Measurements from ENCODE around the gene VEZF1.
"Not testable (repeated sequence)": the region's sequence is repeated elsewhere in the genome, so short reads cannot be mapped to it uniquely, and the experiment has no call there.

VEZF1 gene

DNA sequence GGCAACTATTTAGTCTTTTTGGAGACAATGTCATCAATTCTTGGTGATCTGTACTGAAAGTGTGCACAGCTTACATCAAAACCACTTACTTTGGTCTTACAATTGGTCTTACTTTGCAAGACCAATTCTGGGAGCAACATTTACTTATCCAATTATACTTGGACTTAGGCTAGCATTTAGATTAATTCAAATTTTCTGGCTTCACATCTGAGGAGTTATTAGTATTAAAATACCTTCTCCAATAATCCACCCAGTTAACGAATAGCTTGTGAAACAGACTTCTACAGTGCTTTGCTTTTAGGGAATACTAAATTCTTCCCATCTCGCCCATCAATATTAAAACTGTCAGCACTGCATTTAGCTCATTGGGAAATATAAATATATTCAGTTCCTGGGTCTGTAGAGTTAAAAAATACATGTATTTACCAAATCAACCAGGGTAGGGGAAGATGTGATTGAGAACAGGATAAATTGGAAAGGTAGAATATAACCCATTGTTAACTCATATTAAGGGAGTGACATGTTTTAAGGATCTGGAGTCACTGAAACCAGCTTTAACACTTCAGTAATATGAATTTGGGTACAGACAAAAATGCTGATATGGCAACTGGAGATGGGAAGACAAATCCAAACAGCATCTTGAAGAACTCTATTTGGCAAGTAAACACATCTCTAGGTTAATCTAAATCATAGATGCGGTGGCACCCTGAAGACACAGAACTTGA is 9.2 kb upstream of the VEZF1 start:
- DNase-seq, result no peak

DNA sequence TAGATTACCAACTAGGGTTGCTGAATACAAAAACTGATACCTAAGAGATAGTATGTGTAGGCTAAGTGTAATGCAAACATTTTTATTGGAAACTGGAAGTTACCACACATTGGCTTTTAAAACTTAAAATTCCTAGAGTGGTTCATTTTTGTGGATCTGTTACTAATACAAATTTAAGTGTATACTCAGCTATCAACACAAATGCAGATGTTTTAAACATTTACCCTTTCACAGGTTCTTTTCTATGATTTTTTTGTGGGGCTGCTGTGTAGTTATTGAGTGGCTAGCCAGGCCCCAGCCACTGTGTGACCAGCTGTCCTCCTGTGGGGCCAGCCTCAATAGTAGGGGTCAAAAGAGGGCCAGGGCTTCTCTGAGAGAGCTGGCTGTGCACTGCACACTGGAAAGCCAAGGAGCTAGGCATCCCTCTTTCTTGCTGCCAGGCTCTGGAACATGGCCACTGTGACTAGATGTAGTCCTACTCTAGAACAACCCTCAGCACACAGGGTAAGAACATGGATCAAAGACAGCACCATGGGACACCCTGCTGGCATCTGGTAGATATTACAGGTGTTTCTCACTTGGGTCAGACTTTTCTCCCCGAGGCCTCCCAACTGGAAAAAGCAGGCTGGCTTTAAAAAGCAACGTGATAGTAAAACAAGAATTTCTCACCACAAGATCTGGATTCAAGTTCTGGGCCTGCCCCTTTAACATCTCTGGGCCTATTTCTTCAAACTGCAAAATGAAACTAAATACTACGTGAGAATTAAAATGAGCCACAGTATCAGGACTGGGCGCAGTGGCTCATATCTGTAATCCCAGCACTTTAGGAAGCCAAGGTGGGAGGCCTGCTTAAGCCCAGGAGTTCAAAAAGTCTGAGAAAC is 7.3 kb upstream of the VEZF1 start:
- peak; percentile 48 for DNase-seq

DNA sequence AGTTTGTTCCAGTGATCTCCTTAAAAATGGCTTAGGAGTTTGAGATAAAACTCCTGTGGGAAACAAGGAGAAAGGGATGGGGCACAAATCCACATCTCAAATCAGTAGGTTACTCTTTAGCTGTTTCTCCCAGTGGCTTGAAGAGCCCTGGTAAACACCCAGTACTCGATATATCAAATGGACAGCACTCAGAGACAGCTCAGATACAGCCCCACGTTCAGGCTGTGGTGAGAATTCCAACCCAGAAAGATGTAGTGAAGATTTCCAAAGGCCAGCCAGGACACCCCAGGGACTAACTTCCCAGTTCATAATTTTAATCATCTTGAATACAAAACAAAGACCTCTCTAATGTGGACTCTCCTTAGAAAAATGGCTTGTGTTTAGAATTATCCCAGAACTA is 6.4 kb upstream of the VEZF1 start:
- no peak for DNase-seq

DNA sequence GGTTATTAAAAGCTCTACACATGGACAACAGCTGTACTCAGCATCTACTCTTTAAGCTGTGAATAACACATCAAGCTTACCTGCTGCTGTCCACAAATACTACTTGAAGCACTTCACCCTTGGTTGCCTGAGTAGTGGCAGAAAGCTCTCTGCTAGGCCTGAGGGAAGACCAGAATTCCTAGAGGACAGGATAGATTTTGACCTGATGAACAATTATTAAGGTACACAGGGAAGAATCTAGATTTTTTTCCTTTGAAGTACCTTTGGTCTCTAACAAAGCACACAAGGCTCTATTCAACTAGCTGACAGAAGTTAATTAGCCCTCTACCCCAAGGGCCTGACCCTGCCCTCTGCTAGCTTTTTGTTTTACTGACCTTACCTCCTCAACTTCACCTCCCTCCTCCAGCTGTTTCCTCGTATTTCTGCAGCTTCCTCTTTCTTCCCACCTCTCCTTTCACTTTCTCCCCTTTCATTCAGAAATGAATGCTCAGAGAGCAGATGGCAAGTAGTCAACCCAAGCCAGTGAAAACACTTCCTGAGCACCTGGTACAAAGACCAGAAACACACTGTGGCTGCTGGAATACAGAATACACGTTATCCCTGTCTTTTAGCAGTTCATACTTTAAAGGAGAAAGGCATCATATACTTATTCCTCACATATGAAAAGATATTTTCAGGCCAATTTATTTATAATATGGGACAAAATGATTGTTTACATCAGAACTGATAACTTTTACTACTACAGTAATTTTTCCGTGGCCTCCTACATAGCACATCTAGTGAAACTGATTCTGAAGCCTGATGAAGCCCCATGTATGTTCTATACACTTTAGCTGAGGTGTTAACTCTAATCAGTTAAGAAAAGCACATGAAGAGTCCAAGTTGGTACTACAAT is 5.7 kb upstream of the VEZF1 start:
- no peak for DNase-seq

DNA sequence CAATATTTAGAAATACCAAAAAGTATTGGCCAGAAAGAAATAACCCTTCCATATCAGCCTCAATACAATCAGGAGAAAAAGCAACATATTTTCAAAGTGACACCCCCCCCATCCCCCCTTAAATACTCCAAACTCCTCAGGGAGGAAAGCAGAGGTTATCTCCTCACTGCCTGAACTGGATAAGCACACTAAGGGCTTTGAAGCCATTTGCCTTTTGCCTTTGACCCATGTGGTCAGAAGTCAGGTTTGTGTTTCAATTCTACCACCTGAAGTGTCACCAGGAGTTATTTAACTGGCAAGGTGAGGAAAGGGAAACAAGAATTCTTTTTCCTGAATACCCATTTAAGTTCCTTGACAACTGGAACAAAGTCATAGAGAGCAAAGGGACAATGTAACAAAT is 3.5 kb upstream of the VEZF1 start:
- DNase-seq, result no peak

DNA sequence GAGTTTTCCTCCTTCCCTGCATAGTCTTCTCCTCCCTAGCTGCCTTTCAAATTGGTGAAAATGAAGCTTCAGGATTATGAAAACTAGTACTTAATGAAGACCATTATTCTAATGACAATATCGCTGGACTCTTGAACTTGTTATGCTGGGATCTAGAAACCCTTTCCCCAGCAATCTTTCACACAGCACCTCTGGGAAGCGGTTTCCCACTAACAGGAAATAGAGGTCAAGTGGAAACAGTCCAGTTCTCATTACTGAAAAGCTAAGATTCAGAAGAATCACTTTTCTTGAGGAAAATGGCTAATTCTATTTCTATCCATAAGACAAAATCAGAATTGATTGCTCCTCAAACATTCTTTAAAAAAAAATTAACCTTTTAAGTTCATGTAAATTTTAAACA is 2.0 kb upstream of the VEZF1 start:
- no peak for DNase-seq

DNA sequence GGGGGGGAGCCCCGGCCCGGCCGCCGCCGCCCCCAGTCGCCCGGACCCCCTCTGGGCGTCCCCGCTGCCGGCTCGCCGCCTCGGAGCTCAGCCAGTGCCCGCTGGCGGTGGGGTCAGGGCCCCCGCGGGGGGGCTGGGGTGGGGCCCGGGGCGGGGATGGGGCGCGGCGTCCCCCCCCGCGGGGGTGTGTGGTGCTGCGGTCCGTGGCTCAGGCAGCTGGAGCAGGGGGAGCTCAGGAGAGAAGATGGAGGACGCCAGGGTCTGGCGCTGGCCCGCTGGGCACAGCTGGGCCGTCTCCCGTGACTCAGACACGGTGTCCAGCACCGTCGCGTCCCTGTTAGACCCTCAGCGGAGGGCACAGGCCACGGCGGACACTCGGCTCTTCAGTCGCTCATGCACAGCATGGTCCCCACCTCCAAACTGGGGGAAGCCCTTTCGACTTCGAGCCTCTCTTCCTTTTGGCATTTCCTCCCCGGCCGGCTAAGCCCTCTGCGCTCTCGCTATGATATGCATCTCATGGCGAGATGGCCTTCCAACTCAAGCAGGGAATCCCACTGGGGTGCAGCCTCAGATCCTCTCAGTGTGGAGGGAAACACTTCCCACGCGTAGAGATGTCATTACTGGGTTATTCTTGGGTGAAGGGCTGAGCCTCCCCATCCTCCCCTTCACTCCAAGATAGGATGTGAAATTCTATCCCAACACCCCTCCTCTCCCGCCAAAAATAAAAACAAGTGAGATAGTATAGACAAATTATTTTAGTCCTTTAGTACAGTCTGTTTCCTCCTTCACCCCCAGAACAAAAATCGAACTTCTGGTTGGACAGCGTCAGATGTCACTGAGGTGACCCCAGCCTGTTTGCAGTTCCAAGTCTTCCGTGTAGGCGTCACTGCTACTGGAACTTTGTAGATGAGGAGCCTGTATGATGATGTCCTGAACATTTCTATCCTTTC is 522 bp upstream of the VEZF1 start:
- DNase-seq, result peak; percentile 72

DNA sequence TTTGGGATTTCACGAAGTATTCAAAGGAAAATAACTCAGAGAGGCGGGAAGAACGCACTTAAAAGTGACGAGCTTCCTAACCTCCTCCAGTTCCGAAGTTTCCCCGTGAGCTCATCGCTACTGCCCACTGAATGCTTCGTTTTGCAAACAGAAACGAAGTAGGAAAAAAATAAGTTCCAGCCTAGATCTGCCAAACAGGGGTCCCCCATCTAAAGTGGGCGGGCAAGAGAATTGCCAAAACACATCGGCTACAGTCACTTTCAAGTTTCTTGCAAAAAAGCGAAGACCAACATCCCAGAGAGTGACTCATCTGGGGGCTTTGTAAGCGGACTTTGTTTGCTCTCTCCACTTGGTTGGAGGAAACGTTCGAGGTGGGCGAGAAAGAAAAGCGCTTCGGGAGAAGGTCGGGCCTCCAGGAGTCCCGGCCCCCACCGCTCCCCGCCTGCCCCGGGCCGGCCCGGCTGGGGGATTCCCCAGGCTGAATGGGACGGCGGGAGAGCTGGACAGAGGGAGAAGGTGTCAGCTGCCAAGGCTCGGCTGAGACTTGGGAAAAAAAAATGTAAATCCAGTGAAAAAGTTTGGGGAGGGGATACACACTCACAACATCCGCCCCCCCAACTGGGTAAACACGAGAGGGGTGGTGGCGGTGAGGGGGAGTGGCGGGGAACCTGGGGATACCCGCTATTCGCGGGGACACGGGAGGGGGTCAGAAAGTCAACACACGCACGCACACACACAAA is 1.0 kb downstream of the VEZF1 start:
- DNase-seq, result peak; percentile 34

DNA sequence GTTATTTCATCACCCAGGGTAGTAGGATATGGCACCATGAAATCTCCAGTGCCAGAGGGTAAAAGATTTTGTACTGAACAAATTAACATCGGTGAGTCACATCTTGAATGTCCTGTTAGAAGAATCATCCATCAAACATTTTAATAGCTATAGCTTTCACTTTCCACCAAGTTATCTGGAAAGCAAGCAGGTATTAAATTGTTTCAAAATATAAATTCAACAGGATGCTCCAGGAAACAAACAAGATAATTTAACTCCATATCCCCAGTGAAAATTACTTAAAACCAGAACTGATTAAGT is 2.4 kb downstream of the VEZF1 start:
- no peak for DNase-seq

DNA sequence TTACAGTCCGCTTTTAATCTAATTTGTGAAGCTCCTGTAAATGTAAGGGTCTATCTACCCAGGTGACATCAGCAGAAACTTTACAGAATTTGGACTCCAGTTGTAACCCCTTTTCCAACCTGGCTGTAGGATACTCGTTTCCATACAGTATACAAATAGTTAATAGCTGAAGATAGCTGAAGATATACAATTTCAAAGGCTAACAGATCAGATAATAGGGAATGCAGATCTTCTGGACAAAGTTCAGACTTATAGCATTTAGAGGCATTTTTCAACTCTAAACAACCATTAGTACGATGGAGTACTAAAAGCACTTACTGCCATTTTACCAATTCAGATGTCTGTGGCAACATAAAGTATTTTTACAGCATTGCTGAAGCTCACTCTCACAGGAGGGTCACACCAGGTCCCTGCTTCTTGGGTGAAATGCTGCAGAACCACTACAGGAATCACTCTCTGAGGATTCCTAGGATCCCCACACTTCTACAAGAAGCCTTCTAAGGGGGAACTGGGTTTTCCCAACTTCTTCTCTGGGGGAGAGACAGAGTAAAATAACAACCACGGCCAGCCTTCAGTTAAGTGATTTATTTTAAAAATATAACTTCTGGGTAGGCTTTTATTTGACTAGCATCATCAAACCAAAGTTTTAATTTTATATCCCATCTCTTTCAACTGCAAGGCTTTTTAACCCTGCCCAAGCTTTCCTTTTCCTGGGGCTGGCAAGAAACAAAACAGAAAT is 2.9 kb downstream of the VEZF1 start:
- no peak for DNase-seq

DNA sequence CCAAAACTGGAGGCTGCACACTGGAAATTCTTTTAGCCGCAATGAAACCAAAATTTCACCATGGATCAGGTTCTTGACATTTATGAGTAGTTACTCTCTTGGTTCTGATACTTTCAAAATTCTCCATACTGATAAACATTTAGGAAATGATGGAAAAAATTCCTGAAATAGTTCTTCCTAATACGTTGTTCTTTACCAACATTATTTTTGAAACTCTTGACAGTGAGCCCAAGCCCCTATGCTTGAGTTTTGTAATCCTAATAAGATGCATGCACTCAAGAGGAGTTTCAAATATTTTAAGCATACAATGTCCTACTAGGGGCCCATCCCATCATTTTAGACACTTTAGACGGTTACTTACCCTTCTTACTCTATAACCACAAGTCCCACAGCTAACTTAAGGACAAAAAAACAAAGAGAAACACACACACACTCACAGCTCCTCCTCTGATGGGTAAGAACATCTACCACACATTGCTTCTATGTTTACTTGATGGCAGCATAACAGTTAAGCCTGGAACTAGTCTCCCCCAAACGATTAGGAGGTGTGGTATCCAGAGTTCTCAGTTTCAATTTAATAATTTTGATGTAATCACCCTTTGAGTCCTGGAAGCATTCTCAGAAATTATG is 3.7 kb downstream of the VEZF1 start:
- DNase-seq, result no peak

DNA sequence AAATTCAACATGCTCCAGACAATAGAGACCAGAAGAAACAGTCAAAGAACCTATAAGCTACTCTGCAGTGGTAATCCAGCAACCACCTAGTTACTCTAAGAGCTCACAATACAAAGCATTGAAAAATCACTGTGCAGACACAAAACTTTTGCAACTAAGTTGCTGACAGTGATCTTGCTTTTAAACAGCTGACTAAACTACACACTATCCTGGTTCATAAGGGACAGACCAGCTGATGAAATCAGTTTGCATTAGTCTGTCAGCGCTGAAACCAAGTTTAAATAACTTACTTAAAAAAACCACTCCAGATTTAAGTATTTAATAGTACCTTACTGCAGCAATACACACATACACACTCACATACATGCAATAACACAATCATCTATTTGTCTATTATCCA is 4.6 kb downstream of the VEZF1 start:
- no peak for DNase-seq

DNA sequence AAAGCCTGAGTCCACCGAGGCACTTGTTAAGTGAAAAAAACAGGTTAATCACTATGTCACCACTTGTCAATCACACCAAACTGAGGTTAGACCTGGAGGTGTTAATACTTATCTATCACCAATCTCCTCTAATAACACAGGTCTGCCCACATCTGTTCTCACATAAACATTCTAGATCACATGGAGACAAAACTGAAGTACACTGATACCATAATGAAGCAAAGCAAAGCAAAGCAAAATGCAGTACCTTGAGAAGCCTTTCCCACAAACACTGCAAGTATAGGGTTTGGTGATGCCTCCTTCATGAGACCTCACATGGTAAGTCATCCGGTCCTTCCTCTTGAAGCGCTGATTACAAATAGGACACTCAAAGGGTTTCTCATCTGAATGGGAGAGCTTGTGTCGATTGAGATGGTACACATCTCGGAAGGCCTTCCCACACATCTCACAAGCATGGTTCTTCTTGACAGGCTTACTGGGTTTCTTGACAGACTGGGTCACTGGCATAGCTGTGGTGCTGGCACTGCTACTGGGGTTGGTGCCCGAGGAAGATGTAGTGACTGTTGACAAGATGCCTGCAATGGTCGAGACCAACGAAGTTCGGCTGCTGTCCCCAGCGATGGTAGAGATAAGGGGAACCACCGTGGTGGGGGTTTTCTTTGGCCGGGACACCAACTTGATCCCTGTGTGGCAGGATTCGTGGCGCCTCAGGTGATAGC is 5.4 kb downstream of the VEZF1 start:
- no peak for DNase-seq

DNA sequence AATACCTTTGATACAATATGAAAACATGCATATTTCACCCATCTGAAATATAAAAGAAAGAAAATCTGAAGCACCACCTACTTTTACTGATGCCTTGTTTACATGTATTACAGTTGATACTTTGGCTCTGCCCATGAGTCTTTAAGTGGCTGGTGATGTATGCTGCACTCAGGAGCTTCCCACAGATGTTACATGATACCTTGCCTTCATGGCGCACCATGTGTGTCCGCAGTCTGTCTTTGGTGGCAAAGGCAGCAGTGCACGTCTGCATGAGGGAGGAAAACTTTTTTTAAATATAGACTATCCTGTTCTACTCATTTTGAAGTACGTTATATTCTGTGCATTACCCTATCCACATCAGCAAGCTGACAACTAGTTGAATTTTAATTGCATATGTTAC is 7.5 kb downstream of the VEZF1 start:
- DNase-seq, result no peak

DNA sequence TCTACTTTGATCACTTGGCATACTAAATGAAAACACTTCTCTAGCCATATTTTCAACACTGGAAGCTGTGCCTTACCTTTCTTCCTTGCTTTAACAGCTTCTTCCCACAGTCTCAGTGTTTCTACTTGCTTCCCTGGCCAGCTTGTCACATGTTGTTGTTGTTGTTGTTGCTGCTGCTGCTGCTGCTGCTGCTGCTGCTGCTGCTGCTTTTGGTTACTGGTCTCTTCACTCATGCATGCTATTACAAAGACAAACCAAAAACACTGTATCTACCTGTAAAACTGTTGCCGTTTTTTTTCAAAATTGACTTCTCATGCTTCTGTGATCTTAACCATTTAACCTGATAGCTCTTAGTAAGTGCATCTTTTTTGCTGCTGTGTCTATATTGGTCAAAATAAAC is 9.0 kb downstream of the VEZF1 start:
- DNase-seq, result no peak

DNA sequence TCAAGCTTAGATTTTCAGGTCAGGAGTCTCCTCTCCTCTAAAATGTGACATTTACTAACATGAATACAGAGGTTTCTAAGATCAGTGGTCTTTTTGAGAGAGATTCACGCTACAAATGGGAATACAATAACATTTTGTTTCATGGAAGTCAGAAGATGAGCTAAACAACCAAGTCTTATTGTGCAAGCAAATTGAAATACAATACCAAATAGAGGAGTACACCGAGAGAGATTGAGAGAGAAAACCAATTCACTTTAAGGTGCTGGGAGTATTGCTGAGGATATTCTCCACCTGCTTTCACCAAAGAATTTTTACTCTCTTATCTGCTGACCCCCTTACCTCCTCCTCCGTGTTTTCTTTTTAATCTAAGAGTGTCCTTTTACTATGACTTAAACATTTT is 11.5 kb downstream of the VEZF1 start:
- DNase-seq, result no peak

DNA sequence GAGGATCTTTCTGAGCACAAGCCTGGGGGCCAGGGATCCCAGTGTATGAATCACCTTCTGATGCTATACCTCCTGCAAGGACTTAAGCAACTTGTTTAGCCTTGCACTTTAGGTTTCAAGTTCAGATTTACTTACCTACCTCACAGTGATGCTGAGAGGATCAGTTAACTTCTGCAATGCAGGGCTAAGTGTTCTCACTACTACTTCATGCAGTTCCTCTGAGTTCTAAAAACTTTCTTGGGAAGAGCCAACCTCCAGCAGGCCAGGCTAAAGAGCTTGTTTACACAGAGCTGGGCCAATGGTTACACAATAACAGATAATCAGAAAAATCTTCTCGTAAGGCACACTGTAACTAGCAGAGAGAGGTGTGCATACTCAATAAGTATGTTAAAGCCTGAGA is 13.0 kb downstream of the VEZF1 start:
- no peak for DNase-seq

DNA sequence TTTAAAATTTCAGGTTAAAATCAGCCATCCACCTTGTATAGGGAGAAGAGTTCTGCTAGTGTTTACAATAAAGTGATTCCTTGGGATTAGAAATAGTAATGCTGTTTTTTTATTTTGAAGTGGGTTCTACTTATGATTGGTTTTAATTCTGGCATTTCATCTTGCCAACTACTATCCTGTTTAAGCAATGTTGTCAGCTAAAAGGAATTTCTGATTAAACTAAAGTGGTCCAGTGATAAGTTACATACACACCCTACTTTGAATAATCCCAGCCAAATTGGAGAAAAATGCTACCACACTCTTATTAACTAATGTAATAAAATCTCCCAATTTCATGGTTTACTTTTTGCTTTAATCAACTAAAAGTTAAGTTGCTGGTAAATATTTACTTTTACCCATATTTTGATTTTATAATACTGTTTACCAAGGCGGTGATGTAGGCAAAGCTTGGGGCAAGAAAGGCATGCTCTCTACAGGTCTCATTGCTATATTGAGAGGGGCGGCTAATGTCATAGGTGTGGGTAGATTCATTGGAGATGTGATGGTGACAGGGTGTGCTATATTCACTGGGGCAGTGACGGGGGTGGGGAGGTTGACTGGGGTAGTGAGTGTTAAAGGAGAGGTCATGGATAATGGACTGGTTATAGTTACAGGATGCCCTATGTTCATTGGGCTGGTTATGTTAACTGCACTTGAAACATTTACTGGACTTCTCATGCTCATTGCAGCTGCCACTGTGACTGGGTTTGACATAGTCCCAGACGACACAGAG is 13.8 kb downstream of the VEZF1 start:
- not testable (repeated sequence) for DNase-seq

DNA sequence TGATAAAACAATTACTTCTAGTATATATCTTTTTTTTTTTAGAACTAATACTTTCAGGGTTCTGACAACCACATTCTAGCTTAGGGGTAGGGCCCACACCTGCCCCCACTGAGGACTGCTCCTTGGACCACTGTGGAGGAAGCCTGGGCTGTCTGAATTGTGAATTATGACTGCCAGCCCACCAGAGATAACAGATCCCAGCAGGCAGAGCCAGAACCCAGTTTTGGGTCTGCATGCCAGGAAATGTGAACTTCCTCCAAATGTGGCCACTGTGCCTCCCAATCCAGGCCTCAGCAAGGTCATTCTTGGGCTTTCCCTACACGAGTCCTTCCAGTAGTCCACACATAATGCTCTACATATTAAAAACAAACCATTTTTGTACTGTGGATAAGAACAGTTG is 15.9 kb downstream of the VEZF1 start:
- no peak for DNase-seq

Data from stimulated activated naive CD4-positive, alpha-beta T cell treated with Interleukin-2 at 50 U/mL for 16 hours (primary cell).